HUES6 (cell line): ENCODE data around the gene R3HDML.
"Not testable (repeated sequence)": the region's sequence is repeated elsewhere in the genome, so short reads cannot be mapped to it uniquely, and the experiment has no call there.

ENCODE experiments used
- H3K27ac ChIP-seq: 2 replicates; pipeline ENCODE4 v1.7.0; 2013; ENCODE audit warnings: low read depth, mild to moderate bottlenecking, low read length, inconsistent platforms
- H3K27me3 ChIP-seq: 2 replicates; pipeline ENCODE4 v1.6.1; 2013; ENCODE audit warnings: low read length; ENCODE audit not compliant: control insufficient read depth, insufficient read depth
- H3K36me3 ChIP-seq: 2 replicates; pipeline ENCODE4 v1.6.1; 2013; ENCODE audit warnings: low read length; ENCODE audit not compliant: control insufficient read depth, insufficient read depth
- H3K4me1 ChIP-seq: 2 replicates; pipeline ENCODE4 v1.6.1; 2013; ENCODE audit warnings: low read length; ENCODE audit not compliant: control insufficient read depth, insufficient read depth
- H3K4me3 ChIP-seq: 2 replicates; pipeline ENCODE4 v1.5.1; 2013; ENCODE audit warnings: low read depth, low read length
- H3K9ac ChIP-seq: one replicate; pipeline ENCODE4 v1.6.1; 2013; ENCODE audit warnings: mild to moderate bottlenecking, low read length
- H3K9me3 ChIP-seq: 2 replicates; pipeline ENCODE4 v1.6.1; 2013; ENCODE audit warnings: low read depth, low read length; ENCODE audit not compliant: control insufficient read depth, insufficient read depth

R3HDML gene

DNA sequence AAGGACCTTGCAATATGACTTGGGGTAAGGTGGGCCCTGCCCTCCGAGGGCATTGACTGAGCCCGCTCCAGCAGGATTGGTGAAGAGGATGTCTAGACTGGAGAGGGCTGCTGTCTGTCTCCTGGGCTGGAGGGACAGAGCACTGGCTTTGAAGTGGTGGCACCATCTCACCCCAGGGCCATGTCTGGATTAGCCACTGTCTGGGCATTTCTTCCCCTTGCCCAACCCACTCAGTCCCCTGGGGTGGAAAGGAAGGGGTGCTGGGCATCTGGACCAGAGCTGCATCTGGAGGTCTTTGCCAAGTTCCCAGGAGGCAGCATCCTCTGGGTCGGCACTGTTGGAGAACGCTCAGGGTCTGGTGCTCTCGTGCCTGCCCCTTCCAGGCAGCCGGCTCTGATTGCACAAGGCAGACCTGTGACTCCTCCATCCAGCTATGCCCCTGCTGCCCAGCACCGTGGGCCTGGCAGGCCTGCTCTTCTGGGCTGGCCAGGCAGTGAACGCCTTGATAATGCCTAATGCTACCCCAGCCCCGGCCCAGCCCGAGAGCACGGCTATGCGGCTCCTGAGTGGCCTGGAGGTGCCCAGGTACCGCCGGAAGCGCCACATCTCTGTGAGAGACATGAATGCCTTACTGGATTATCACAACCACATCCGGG is at the start of gene R3HDML:
TSS of gene R3HDML (plus strand) at position 319 of the 656 bp plus-strand sequence. CDS start at position 434, 115 bp downstream.
- no peaks in the 10 kb centered on the region for H3K9me3 ChIP-seq
- H3K4me1 ChIP-seq: peaks cover 10% of the 10 kb centered on the region; the same call in 1 of the 2 replicates
- H3K4me3 ChIP-seq: no peak within 1 kb of the TSS
- no peaks in the 10 kb centered on the region for H3K27me3 ChIP-seq
- no peak within 1 kb of the TSS for H3K9ac ChIP-seq
- no peaks in the 10 kb centered on the region for H3K36me3 ChIP-seq
- no peak within 1 kb of the TSS for H3K27ac ChIP-seq

DNA sequence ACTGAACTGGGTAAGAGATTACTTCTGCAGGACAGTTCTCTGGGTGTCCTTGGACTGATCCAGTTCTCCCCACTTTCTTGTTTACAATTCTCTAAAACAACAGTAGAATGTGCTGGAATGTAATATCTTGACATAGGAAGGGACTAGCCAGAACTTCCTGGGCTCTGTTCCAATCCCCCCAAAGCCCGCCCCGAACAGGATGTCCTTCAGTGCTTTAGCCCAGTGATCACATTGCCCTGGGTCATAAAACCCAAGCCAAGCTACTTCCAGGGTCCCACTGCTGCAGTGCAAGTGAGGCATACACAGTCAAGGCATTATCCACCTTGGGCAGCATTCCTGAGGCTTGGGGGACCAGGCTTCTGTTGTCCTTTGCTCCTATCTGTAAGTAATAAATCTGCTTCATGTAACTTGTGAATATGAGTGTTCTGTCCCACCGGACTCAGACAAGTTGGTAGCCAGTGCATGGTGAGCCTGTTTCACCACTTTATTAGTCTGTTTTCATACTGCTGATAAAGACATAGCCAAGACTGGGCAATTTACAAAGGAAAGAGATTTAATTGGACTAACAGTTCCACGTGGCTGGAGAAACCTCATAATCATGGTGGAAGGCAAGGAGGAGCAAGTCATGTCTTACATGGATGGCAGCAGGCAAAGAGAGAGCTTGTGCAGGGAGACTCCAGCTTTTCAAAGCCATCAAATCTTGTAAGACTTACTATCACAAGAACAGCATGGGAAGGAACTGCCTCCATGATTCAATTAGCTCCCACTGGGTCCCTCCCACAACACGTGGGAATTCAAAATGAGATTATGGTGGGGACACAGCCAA is 49.4 kb upstream of the R3HDML start:
- Histone ChIP-seq H3K36me3 (no peaks in the 10 kb centered on the region), H3K4me3 (no peak overlapping the region), H3K4me1 (no peaks in the 10 kb centered on the region), H3K27ac (no peak overlapping the region), H3K9ac (no peak overlapping the region), H3K9me3 (peaks cover 8% of the 10 kb centered on the region), H3K27me3 (no peaks in the 10 kb centered on the region)

GRCh38 chr20:44288252-44288651 is 48.6 kb upstream of the R3HDML start:
- no peak overlapping the region for H3K27ac ChIP-seq
- H3K9me3 ChIP-seq: peaks cover 8% of the 10 kb centered on the region
- no peaks in the 10 kb centered on the region for H3K27me3 ChIP-seq

GRCh38 chr20:44291754-44292153 is 45.1 kb upstream of the R3HDML start:
- Histone ChIP-seq H3K27ac (no peak overlapping the region), H3K27me3 (no peaks in the 10 kb centered on the region), H3K4me1 (no peaks in the 10 kb centered on the region), H3K9me3 (peaks cover 8% of the 10 kb centered on the region), H3K9ac (no peak overlapping the region), H3K36me3 (no peaks in the 10 kb centered on the region), H3K4me3 (no peak overlapping the region)

More at GRCh38 chr20:44288252-44288651, 48.6 kb upstream of the R3HDML start:
- Histone ChIP-seq H3K4me3 (no peak overlapping the region), H3K36me3 (no peaks in the 10 kb centered on the region), H3K9ac (no peak overlapping the region), H3K4me1 (no peaks in the 10 kb centered on the region)

DNA sequence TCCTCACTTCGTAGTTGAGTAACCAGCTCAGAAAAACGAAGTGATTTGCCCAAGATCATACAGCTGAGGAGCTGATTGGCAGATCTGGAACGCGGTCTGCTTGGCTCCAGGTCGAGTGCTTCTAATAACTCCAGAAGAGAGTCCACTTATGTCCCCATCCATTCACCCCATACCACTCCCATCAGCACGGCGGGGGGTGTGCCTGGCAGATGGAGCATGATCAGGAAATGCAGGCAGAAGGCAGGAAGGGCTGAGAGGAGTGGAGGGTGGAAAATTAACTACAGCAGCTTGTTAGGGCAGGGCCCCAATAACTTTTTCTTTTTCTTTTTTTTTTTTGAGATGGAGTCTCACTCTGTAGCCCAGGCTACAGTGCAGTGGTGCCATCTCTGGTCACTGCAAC is 40.8 kb upstream of the R3HDML start:
- H3K9me3 ChIP-seq: no peaks in the 10 kb centered on the region
- no peaks in the 10 kb centered on the region for H3K27me3 ChIP-seq
- no peak overlapping the region for H3K4me3 ChIP-seq
- no peak overlapping the region for H3K9ac ChIP-seq
- no peaks in the 10 kb centered on the region for H3K36me3 ChIP-seq
- no peaks in the 10 kb centered on the region for H3K4me1 ChIP-seq
- no peak overlapping the region for H3K27ac ChIP-seq

DNA sequence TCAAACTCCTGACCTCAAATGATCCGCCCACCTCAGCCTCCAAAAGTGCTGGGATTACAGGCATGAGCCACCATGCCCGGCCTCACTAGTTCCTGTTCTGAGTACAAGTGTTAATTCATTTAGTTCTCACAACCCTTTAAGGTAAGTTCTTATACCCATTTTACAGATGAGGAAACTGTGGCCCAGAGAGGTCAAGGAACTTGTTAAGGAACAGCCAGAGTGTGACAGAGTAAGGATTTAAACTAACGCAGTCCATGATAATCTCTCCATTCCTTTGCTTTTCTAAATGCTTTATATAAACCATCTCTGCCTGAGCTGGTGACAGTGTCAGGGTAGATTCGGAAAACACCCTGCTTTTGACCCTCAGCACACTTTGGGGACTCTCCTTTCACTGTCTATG is 39.1 kb upstream of the R3HDML start:
- H3K27me3 ChIP-seq: no peaks in the 10 kb centered on the region
- H3K4me3 ChIP-seq: no peak overlapping the region
- no peaks in the 10 kb centered on the region for H3K36me3 ChIP-seq
- no peaks in the 10 kb centered on the region for H3K4me1 ChIP-seq
- no peaks in the 10 kb centered on the region for H3K9me3 ChIP-seq
- H3K9ac ChIP-seq: no peak overlapping the region
- H3K27ac ChIP-seq: no peak overlapping the region

- not testable (repeated sequence) for H3K4me1 ChIP-seq, H3K27me3 ChIP-seq, H3K27ac ChIP-seq, H3K9ac ChIP-seq, H3K36me3 ChIP-seq, H3K4me3 ChIP-seq, H3K9me3 ChIP-seq
Observed at GRCh38 chr20:44299011-44299535, 37.8 kb upstream of the R3HDML start.

DNA sequence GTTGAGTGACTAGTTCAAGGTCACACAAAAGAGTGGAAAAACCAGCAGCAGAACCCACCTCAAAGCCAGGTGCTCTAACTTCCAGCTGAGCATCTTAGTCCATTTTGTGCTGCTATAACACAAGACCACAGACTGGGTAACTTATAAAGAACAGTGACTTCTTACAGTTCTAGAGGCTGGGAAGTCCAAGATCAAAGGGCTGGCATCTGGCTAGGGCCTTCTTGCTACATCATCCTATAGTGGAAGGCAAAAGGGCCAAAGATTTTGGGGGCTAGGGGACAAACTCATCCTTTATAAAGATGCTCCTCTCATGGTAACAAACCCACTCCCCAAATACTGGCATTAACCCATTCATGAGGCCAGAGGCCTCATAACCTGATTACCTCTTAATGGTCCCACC is 35.6 kb upstream of the R3HDML start:
- Histone ChIP-seq H3K4me1 (no peaks in the 10 kb centered on the region), H3K27ac (no peak overlapping the region), H3K27me3 (no peaks in the 10 kb centered on the region), H3K9me3 (no peaks in the 10 kb centered on the region), H3K9ac (no peak overlapping the region), H3K36me3 (no peaks in the 10 kb centered on the region), H3K4me3 (no peak overlapping the region)

DNA sequence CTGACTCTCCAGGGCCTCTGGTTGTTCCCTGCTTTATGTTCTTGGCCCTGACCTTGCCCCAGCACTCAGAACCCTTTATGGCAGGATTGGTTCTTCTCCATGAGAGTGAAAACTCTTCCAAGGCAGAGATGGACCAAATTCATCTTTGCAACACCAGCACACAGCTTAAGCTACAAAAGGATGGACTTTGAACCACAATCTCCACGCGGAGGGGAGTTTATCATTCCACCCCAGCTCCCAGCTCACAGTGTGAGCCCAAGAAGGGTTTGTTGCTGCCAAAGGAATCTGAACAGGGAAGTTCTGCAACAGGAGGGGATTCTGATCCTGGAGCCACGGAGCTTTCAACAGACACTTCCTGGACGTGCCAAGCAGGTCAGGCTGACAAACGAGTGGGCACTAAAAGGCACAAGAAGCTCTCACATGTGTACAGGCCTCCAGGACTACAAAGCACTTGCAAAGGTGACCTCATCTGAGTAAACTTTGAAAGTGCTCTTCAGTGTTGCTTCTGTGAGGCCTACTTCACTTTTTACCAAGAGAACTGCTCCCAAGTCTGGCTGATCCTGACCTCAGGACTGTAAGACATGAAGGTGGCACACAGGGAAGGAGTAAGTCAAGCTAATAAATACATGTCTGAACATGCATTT is 34.7 kb upstream of the R3HDML start:
- no peaks in the 10 kb centered on the region for H3K9me3 ChIP-seq
- H3K4me3 ChIP-seq: no peak overlapping the region
- no peaks in the 10 kb centered on the region for H3K36me3 ChIP-seq
- no peaks in the 10 kb centered on the region for H3K4me1 ChIP-seq
- no peaks in the 10 kb centered on the region for H3K27me3 ChIP-seq
- no peak overlapping the region for H3K27ac ChIP-seq
- H3K9ac ChIP-seq: no peak overlapping the region

- Histone ChIP-seq H3K9me3 (no peaks in the 10 kb centered on the region), H3K27me3 (no peaks in the 10 kb centered on the region)
Observed at GRCh38 chr20:44302736-44303135, 34.1 kb upstream of the R3HDML start.

DNA sequence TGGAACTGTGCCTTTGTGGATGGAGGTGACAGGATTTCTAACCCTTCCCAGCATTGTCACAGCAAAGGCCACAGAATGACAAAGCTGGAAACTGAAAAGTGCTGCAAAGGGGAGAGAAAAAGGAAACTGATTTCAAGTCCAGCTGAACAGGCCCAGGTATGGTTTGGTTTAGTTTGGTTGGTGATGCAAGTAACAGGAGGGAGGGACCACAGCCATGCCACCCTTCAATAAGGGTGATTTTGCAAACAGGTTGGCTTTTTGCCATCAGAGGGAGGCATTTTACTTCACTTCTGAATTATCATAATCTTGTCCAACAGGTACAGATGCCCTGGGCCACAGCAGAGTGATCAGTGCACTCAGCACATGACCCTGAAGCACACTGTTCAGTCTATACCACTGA is 32.5 kb upstream of the R3HDML start:
- Histone ChIP-seq H3K9me3 (no peaks in the 10 kb centered on the region), H3K27ac (no peak overlapping the region), H3K27me3 (no peaks in the 10 kb centered on the region), H3K4me3 (no peak overlapping the region), H3K4me1 (no peaks in the 10 kb centered on the region), H3K36me3 (no peaks in the 10 kb centered on the region), H3K9ac (no peak overlapping the region)

More at GRCh38 chr20:44302736-44303135, 34.1 kb upstream of the R3HDML start:
- H3K4me3 ChIP-seq: no peak overlapping the region
- no peak overlapping the region for H3K9ac ChIP-seq
- no peaks in the 10 kb centered on the region for H3K36me3 ChIP-seq
- no peak overlapping the region for H3K27ac ChIP-seq
- no peaks in the 10 kb centered on the region for H3K4me1 ChIP-seq
